Inflammatory macrophage (primary cell): ENCODE measurements around the gene SNX9.
"Not testable (repeated sequence)": the region's sequence is repeated elsewhere in the genome, so short reads cannot be mapped to it uniquely, and the experiment has no call there.

ENCODE experiments used
- DNase-seq, 2 donors: peaks; one replicate each; pipeline ENCODE4 v3.0.0-alpha.2; 2020 to 2022

SNX9 gene

DNA sequence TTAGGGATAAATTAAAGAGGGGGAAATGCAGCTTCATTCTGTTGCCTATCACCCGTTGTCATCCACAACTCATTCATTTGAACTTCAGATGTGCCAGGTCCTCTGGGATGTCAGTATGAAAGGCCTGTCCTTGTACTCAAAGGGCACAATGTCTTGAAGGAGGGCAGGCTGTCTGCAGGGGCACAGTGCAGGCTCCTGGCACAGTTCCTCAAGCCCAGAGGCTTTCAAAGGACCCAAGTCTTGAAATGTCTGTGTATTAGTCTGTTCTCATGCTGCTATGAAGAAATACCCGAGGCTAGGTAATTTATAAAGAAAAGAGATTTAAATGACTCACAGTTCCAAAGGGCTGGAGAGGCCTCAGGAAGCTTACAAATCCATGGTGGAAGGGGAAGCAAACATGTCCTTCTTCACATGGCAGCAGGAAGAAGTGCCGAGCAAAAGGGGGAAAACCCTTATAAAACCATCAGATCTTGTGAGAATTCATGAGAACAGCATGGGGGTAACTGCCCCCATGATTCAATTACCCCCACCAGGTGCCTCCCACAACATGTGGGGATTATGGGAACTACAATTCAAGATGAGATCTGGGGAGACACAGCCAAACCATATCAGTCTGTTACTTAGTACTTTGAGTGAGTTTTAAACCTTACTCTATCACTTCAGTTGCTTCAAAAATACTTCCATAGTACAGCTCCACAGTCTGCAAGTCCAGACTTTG lies 9.4 kb downstream of the SNX9 start:
- no peak for DNase-seq

GRCh38 chr6:157834549-157834948 lies 11.5 kb downstream of the SNX9 start:
- no peak for DNase-seq

DNA sequence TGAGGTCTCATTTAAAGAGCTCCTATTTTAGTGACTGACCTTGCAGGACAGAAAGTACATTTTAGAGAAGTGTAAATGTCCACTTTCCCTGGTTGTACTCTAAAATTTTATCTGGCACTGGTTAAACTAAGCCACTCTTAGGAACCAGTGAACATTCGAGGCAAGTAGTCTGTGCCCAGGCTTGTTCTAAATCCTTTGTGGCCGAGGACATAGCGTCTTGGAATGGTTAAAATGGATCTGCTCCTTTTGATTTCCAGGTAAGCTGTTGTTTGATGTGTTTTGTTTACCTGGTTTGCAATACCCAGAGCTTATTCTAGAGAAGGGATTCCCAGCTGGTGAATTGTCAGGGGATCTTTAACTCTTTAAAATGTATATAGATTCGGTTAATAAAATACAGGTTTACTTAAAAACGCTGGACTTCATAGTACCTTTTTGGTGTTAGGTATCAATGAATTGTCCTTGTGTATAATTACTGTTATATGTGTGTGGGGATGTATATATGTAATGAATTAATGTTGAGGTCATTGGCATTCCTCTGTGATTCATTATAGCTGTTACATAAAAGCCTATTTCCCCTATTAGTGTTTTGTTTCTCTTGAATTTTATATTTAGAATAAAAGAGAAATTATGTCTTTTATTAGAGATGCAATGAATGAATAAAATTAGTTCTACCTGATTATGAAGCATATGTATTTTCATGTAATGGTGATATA lies 15.8 kb downstream of the SNX9 start:
- DNase-seq: no peak

DNA sequence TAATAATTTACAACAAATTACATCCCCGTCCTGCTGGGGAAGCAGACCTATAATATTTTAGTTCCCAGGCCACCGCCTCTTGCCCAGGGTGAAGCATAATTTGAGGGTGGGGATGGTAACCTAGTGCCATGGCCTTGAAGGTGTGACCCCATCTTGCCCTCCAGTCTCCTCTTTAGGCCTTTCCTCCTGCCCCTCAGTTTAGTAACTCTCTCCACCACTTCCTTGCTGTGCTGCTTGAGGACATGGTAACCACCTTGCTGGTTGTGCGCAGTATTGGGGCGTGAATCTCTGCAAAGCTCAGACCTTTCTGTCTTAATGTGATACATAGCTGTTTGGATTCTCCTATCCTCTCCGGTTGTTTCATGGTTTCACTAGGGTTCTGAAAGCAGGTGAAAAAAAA lies 16.6 kb downstream of the SNX9 start:
- no peak for DNase-seq

DNA sequence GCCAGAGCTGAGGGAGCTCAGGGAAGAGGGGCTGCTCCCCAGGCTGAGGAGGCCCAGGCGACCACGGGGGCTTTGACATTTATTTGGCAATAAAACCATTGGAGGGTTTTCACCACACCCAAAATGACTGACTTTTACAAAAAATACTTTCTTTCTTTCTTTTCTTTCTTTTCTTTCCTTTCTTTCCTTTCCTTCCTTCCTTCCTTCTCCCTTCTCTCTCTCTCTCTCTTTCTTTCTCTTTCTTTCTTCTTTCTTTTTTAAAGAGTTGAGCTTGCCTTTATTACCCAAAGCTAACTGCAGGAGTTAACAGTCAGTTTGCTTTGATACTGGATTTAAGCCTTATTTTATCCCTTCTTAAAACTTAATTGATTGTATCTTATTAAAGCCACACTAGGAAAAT lies 17.2 kb downstream of the SNX9 start:
- no peak for DNase-seq

DNA sequence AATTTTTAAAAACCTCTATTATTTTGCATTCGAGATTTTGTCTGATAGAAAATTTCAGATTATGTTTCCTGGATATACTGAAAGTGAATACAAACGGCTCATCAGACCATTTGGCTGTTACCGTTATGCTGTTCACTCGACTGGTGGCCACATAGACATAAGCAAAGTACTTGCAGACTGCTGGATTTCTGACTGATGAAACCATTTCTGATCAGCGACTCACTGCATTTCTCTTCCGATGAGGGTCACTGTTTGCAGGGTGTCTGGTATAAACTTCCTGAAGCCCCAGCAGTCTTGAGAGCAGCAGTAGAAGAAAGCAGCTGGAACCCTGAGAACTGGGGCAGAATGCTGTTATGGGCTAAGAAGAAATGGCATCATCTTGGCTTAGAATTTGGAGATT lies 17.7 kb downstream of the SNX9 start:
- DNase-seq: no peak

DNA sequence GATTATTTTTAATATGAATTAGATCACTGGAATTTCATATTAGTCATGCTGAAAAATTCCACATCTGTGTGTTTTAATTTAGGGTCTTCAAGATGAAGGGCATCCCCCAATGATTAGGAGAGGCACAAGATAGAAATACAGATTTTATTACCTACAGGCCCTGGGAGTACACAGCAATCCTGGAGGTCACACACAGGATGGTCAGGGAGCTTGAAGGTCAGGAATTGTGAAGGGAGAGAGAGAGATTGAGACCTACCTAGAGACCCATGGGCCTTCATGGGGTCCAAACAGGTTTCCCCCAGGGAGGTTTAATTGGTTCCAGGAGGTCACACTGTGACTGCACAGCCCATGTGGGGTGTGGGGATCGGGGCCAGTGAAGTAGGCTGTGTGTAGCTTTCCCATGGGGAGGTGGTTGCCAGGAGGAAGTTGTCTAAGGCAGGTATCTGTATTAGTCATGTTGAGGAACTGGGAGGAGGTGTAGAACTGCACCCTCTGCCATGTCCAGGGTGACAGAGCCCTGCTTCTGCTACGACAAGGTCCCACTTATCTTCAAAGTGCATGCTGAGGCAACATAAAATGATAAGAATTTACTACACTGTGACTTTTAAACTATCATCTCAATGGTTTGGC lies 18.3 kb downstream of the SNX9 start:
- DNase-seq: no peak

DNA sequence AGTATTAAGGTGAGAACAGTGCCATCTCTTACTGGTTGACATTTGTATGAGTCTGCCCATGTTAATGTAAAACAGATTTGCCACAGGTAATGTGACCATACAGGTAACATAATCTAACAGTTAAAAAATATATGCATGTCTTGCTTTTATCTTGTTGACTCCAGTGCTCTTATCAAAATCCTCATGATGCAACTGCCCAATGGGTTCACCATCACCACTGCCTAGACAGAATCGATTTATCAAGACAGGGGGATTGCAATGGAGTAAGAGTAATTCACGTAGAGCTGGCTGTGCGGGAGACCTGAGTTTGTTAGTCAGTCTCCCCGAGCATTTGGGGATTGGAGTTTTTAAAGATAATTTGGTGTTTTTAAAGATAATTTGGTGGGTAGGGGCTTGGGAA lies 19.2 kb downstream of the SNX9 start:
- DNase-seq: no peak

GRCh38 chr6:157844196-157844595 lies 21.1 kb downstream of the SNX9 start:
- DNase-seq: not testable (repeated sequence)

GRCh38 chr6:157845493-157846259 lies 22.6 kb downstream of the SNX9 start:
- no peak for DNase-seq

GRCh38 chr6:157847846-157848245 lies 24.8 kb downstream of the SNX9 start:
- DNase-seq: no peak

DNA sequence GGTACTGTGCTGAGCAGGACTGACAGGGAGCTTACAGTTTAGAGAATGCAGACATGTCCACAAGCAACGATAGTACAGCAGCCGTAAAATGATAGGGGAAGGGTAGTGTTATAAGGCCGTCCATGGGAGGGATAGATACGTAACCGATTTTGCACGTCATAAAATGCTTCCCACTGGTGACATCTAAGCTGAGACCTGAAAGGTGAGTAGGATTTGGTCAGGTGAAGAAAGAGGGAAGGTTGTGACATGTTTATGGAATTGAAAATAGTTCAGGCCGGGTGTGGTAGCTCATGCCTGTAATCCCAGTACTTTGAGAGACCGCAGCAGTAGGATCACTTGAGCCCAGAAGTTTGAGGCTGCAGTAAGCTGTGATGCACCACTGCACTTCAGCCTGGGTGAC lies 25.6 kb downstream of the SNX9 start:
- no peak for DNase-seq

- DNase-seq: no peak
These were observed 26.4 kb downstream of the SNX9 start for GRCh38 chr6:157849288-157850017.

GRCh38 chr6:157850030-157850429 lies 27.0 kb downstream of the SNX9 start:
- no peak for DNase-seq

- no peak for DNase-seq
These were observed 30.2 kb downstream of the SNX9 start for GRCh38 chr6:157853018-157853805.

- DNase-seq: no peak
These were observed 31.0 kb downstream of the SNX9 start for GRCh38 chr6:157853902-157854502.

GRCh38 chr6:157855325-157855724 lies 32.3 kb downstream of the SNX9 start:
- DNase-seq: no peak

DNA sequence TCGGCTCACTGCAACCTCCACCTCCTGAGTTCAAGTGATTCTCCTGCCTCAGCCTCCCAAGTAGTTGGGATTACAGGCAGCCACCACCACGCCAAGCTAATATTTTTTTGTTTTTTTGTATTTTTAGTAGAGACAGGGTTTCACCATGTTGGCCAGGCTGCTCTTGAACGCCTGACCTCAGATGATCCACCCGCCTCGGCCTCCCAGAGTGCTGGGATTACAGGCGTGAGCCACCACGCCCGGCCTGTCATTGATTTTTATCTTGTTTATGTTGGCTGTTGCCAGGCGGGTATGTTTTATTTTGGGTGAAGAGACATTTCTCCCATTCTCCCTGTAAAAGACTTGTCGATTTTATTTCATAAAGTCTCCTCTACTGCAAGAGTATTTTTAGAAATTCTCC lies 32.8 kb downstream of the SNX9 start:
- not testable (repeated sequence) for DNase-seq

- DNase-seq: not testable (repeated sequence)
These were observed 35.6 kb downstream of the SNX9 start for GRCh38 chr6:157858664-157859063.

- no peak for DNase-seq
These were observed 36.9 kb downstream of the SNX9 start for GRCh38 chr6:157859775-157860504.
